H1 (cell line): ENCODE measurements around the gene MBNL1. TPM values are rescaled to one million over a fixed set of nuclear protein-coding genes. Genes with fewer than 3 reads are reported as not detected.

Experiments
- CHD7 ChIP-seq: fragments of 300-600 bp; sonication (generic); IDR thresholded peaks from 2 replicates; pipeline ENCODE4 v1.7.1; 2012; ENCODE audit warnings: low read length, moderate library complexity, mild to moderate bottlenecking, inconsistent platforms; ENCODE audit not compliant: insufficient replicate concordance
- CTBP2 ChIP-seq: IDR thresholded peaks from 2 replicates; pipeline ENCODE4 v1.7.0; 2011; ENCODE audit warnings: borderline replicate concordance, mild to moderate bottlenecking, moderate library complexity, mixed read lengths, low read length; ENCODE audit not compliant: insufficient read depth, insufficient read length
- EZH2 ChIP-seq: fragments of 200-600 bp; sonication (generic); IDR thresholded peaks from 2 replicates; pipeline ENCODE4 v1.7.1; 2012; ENCODE audit warnings: low read depth, mild to moderate bottlenecking, moderate library complexity, low read length, inconsistent platforms; ENCODE audit not compliant: severe bottlenecking
- GTF2F1 ChIP-seq: IDR thresholded peaks from 2 replicates; pipeline ENCODE4 v1.6.1; 2012; ENCODE audit warnings: low read depth, low read length, improper control_type of control experiment, borderline replicate concordance
- HDAC6 ChIP-seq: IDR thresholded peaks from one replicate; pipeline ENCODE4 v1.7.1; 2012; ENCODE audit warnings: low read depth, mild to moderate bottlenecking, inconsistent platforms, low read length, moderate library complexity
- SP2 ChIP-seq: IDR thresholded peaks from 2 replicates; pipeline ENCODE4 v1.6.1; 2012; ENCODE audit warnings: mild to moderate bottlenecking, low read length, inconsistent platforms
- TCF12 ChIP-seq: IDR thresholded peaks from 2 replicates; pipeline ENCODE4 v1.6.1; 2011; ENCODE audit warnings: low read depth, mild to moderate bottlenecking, low read length
- polyA plus RNA-seq, 7 experiments: library from polyadenylated mRNA; depleted of rRNA in 3 of 7; stranded (reverse) in 5 of 7; unstranded in 2 of 7; fragments of >200 nt in 5 of 7; fragments of 200-250 nt in 2 of 7; gene quantifications; 1 replicate in 5 of 7; 2 replicates in 1 of 7; 4 replicates in 1 of 7; pipeline versions ENCODE4 v1.2.1 to v1.2.3, GENCODE V29; 2011 to 2013; ENCODE audit warnings: missing spikeins in 2 of 7, mixed read lengths in 2 of 7
- total RNA-seq: library from RNA; stranded (reverse); fragmentation: NEBNext Ultra II Directional; extraction: Animal tissue kit (Norgen Biotek cat#: 25700); gene quantifications from 2 replicates; pipeline ENCODE4 v1.2.1, GENCODE V29; 2021

Gene MBNL1
- total and polyA plus RNA-seq, 2 of the 8 experiments (the other 6 are each of a cell fraction or from before 2014, with no cell fraction given), result 5.0 to 16.4 TPM

GRCh38 chr3:152377184-152377570, 108.4 kb downstream of the MBNL1 start (continued):
- TF ChIP-seq CHD7 (no peak), HDAC6 (no peak), GTF2F1 (no peak), SP2 (no peak), TCF12 (no peak), EZH2 (no peak), CTBP2 (no peak)
- TF ChIP-seq, all 59 proteins: peak for 0
